Fibroblast of lung (primary cell): ENCODE results near the gene ATG7. TPM values are rescaled to one million over a fixed set of nuclear protein-coding genes. Genes with fewer than 3 reads are reported as not detected.

Source experiments
- DNase-seq, 2 donors: peaks; one replicate each; pipeline versions ENCODE4 v3.0.0 to v3.0.0-alpha.2; 2010; ENCODE audit warnings: low read depth in 2 of 2
- H2AFZ ChIP-seq: 2 replicates; pipeline ENCODE4 v1.5.1; 2012; ENCODE audit warnings: low read length, control low read depth, inconsistent platforms
- H3K27ac ChIP-seq: 2 replicates; pipeline ENCODE4 v1.5.1; 2011; ENCODE audit warnings: low read length, control low read depth; ENCODE audit not compliant: insufficient read depth
- H3K27me3 ChIP-seq: 2 replicates; pipeline ENCODE4 v1.5.1; 2011; ENCODE audit warnings: mild to moderate bottlenecking, low read length; ENCODE audit not compliant: control insufficient read depth, insufficient read depth
- H3K36me3 ChIP-seq: 2 replicates; pipeline ENCODE4 v1.5.1; 2011; ENCODE audit warnings: low read length; ENCODE audit not compliant: control insufficient read depth, insufficient read depth
- H3K4me1 ChIP-seq: 2 replicates; pipeline ENCODE4 v1.5.1; 2011; ENCODE audit warnings: low read length; ENCODE audit not compliant: control insufficient read depth, insufficient read depth; ENCODE audit errors: extremely low read depth
- H3K4me2 ChIP-seq: 2 replicates; pipeline ENCODE4 v1.5.1; 2011; ENCODE audit warnings: low read length, control low read depth; ENCODE audit not compliant: insufficient read depth; ENCODE audit errors: extremely low read depth
- H3K4me3 ChIP-seq, 4 experiments: fragments of 200-600 bp in 1 of 4; sonication (generic) in 1 of 4; replicated peaks in 1 of 4; 2 replicates each; pipeline ENCODE4 v1.5.1; 2011 to 2016; ENCODE audit warnings: low read length in 4 of 4, low read depth in 3 of 4, mild to moderate bottlenecking in 3 of 4, control low read depth in 2 of 4, inconsistent platforms in 1 of 4, mixed read lengths in 1 of 4; ENCODE audit not compliant: insufficient read depth in 1 of 4; ENCODE audit errors: control extremely low read depth in 1 of 4
- H3K79me2 ChIP-seq: 2 replicates; pipeline ENCODE4 v1.5.1; 2012; ENCODE audit warnings: mild to moderate bottlenecking, low read length, inconsistent platforms; ENCODE audit not compliant: control insufficient read depth, insufficient read depth
- H3K9ac ChIP-seq: 2 replicates; pipeline ENCODE4 v1.5.1; 2011; ENCODE audit warnings: mild to moderate bottlenecking, low read length, control low read depth; ENCODE audit not compliant: insufficient read depth
- H3K9me3 ChIP-seq: 2 replicates; pipeline ENCODE4 v1.5.1; 2012; ENCODE audit warnings: low read depth, low read length; ENCODE audit not compliant: control insufficient read depth, insufficient read depth
- H4K20me1 ChIP-seq: 2 replicates; pipeline ENCODE4 v1.5.1; 2011; ENCODE audit warnings: low read length; ENCODE audit not compliant: control insufficient read depth, insufficient read depth; ENCODE audit errors: extremely low read depth
- CTCF ChIP-seq, 2 donors: IDR thresholded peaks in 1 of 2; conservative IDR thresholded peaks in 1 of 2; 1 replicate in 1 of 2; 2 replicates in 1 of 2; pipeline ENCODE4 v1.5.1; 2011 to 2012; ENCODE audit warnings: low read length in 2 of 2, control low read depth in 1 of 2, inconsistent platforms in 1 of 2, low read depth in 1 of 2, mild to moderate bottlenecking in 1 of 2
- EZH2 ChIP-seq: IDR thresholded peaks from 2 replicates; pipeline ENCODE4 v1.5.1; 2012; ENCODE audit warnings: low read length, control low read depth, mild to moderate bottlenecking; ENCODE audit errors: missing control alignments
- polyA plus RNA-seq, 2 donors: library from polyadenylated mRNA; depleted of rRNA in 1 of 2; stranded (reverse) in 1 of 2; unstranded in 1 of 2; fragments of >200 nt; gene quantifications; 2 replicates each; pipeline ENCODE4 v1.2.1, GENCODE V29; 2011 to 2012; ENCODE audit warnings: missing spikeins in 1 of 2
- total RNA-seq: library from RNA; depleted of rRNA; stranded (reverse); fragments of >200 nt; gene quantifications from 2 replicates; pipeline ENCODE4 v1.2.1, GENCODE V29; 2014

The ATG7 gene
- total and polyA plus RNA-seq, 2 donors (not counting 1 experiment from before 2014, with no cell fraction given): 50.8 to 56.5 TPM

- TF ChIP-seq CTCF (conservative IDR thresholded peaks at IDR 0.05 in 1 of 2, IDR thresholded peaks at IDR 0.05 in 1 of 2; ENCODE audit: low read depth in 1 of 2, low read length in 2 of 2) (no peak), EZH2 (no peak)
- Histone ChIP-seq H3K9ac (no peak overlapping the region), H3K79me2 (peaks cover 84% of the 10 kb centered on the region), H3K9me3 (no peaks in the 10 kb centered on the region), H3K4me2 (no peak overlapping the region), H4K20me1 (no peaks in the 10 kb centered on the region), H3K27me3 (no peaks in the 10 kb centered on the region), H3K4me1 (peaks cover 23% of the 10 kb centered on the region), H2AFZ (no peak overlapping the region), H3K36me3 (no peaks in the 10 kb centered on the region), H3K4me3 (no peak overlapping the region), H3K27ac (no peak overlapping the region)
- no peak for DNase-seq
These were observed 312.4 kb downstream of the ATG7 start for GRCh38 chr3:11584570-11584969.

- H3K4me2 ChIP-seq: no peak overlapping the region
- DNase-seq: no peak
- H3K9ac ChIP-seq: no peak overlapping the region
- H4K20me1 ChIP-seq: no peaks in the 10 kb centered on the region
- H3K4me1 ChIP-seq: peaks cover 30% of the 10 kb centered on the region
- H3K27ac ChIP-seq: no peak overlapping the region
- no peak overlapping the region for H3K4me3 ChIP-seq
- no peak for TF ChIP-seq EZH2
- TF ChIP-seq CTCF (conservative IDR thresholded peaks at IDR 0.05 in 1 of 2, IDR thresholded peaks at IDR 0.05 in 1 of 2; ENCODE audit: low read depth in 1 of 2, low read length in 2 of 2): no peak
- H3K79me2 ChIP-seq: peaks cover 76% of the 10 kb centered on the region
- H3K9me3 ChIP-seq: no peaks in the 10 kb centered on the region
- no peaks in the 10 kb centered on the region for H3K27me3 ChIP-seq
- H3K36me3 ChIP-seq: no peaks in the 10 kb centered on the region
- H2AFZ ChIP-seq: no peak overlapping the region
These were observed 315.6 kb downstream of the ATG7 start for GRCh38 chr3:11587766-11588165.

GRCh38 chr3:11588338-11588737, 316.1 kb downstream of the ATG7 start:
- H2AFZ ChIP-seq: no peak overlapping the region
- H3K9me3 ChIP-seq: no peaks in the 10 kb centered on the region
- H3K4me3 ChIP-seq: no peak overlapping the region
- H3K36me3 ChIP-seq: no peaks in the 10 kb centered on the region
- no peaks in the 10 kb centered on the region for H4K20me1 ChIP-seq
- H3K4me2 ChIP-seq: no peak overlapping the region
- no peak overlapping the region for H3K27ac ChIP-seq
- no peak overlapping the region for H3K9ac ChIP-seq
- H3K4me1 ChIP-seq: peaks cover 29% of the 10 kb centered on the region
- H3K27me3 ChIP-seq: no peaks in the 10 kb centered on the region
- TF ChIP-seq CTCF (conservative IDR thresholded peaks at IDR 0.05 in 1 of 2, IDR thresholded peaks at IDR 0.05 in 1 of 2; ENCODE audit: low read depth in 1 of 2, low read length in 2 of 2): no peak
- no peak for TF ChIP-seq EZH2
- no peak for DNase-seq
- peaks cover 76% of the 10 kb centered on the region for H3K79me2 ChIP-seq
